ENCODE data around the gene CAMKV. TPM values are rescaled to one million over a fixed set of nuclear protein-coding genes. Genes with fewer than 3 reads are reported as not detected.

The CAMKV gene
- total and polyA plus RNA-seq, 2 experiments from 2014 or later, result 2.7 to 3.5 TPM

DNA sequence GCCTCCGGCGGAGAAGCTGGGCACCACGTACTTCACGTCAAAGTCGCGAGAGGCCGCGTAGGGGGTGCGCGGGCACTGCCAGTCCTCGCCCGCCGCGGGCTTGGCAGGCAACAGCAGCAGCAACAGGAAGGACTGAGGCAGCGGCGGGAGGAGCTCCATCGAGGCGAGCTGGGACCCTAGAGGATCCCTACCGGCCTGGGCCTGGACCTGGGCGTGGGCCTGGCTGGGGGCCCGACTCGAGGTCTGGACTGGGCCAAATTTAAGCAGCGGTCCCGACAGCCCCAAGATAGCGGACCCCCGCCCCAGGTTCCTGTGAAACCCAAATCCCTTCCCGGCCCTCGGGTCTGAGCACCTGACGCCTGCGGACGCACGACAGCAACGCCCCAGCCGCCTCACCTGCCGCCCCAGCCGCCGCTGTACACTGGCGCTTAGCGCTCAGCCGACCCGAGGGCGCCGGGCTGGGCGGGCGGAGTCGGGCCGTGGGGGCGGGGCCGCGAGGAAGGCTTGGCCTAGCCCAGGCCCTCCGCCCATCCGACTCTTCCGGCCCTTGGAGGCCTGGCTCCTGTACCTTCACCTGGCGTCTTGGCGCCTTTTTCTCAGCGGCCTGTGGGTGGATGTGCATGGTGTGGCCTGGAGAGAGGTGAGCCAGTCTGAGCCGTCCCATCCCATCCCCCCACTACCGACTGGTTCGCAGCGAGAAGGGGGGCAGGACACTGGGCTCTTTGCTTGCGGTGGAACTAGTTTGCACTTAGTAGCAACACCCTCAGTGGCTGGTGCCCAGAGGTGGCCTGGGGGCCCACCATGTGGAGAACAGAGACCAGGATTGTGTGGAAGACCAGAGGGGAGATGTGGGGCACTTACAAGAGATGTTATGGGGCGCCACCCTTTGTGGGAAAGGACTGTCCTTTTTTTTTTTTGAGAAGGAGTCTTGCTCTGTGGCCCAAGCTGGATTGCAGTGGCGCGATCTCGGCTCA is 34.0 kb upstream of the CAMKV start, which contains the start of gene MST1R:
TSS of gene MST1R (minus strand) at position 423 of the 974 bp plus-strand sequence. CDS start at position 159, 264 bp downstream.
- peak within 1 kb of the TSS; percentile 54 for H3K27ac ChIP-seq
- 53% methylated on average over 47 of the region's 65 CpGs for WGBS (ENCODE audit: low lambda C conversion rate, missing lambda C conversion rate)
- H3K4me3 ChIP-seq, result no peak within 1 kb of the TSS
- H3K27me3 ChIP-seq, result no peaks in the 10 kb centered on the region
- H2AFZ ChIP-seq, result no peak within 1 kb of the TSS
- H3K79me2 ChIP-seq, result no peaks in the 10 kb centered on the region
- no peaks in the 10 kb centered on the region for H3K36me3 ChIP-seq (replicated peaks; ENCODE audit: insufficient read depth, low read depth)
- H3K9me2 ChIP-seq (replicated peaks; ENCODE audit: insufficient read depth), result no peaks in the 10 kb centered on the region
- H3K9me3 ChIP-seq (ENCODE audit: low read depth), result no peaks in the 10 kb centered on the region
- no peak for TF ChIP-seq EZH2 (IDR thresholded peaks at IDR 0.05; ENCODE audit: borderline replicate concordance)
- no peak for TF ChIP-seq EZH2phosphoT487 (IDR thresholded peaks at IDR 0.05; ENCODE audit: low read depth, severe bottlenecking, unreplicated experiment)
- TF ChIP-seq, protein P1, sequence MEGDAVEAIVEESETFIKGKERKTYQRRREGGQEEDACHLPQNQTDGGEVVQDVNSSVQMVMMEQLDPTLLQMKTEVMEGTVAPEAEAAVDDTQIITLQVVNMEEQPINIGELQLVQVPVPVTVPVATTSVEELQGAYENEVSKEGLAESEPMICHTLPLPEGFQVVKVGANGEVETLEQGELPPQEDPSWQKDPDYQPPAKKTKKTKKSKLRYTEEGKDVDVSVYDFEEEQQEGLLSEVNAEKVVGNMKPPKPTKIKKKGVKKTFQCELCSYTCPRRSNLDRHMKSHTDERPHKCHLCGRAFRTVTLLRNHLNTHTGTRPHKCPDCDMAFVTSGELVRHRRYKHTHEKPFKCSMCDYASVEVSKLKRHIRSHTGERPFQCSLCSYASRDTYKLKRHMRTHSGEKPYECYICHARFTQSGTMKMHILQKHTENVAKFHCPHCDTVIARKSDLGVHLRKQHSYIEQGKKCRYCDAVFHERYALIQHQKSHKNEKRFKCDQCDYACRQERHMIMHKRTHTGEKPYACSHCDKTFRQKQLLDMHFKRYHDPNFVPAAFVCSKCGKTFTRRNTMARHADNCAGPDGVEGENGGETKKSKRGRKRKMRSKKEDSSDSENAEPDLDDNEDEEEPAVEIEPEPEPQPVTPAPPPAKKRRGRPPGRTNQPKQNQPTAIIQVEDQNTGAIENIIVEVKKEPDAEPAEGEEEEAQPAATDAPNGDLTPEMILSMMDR (IDR thresholded peaks at IDR 0.05; ENCODE audit: poor library complexity), result no peak
- peak; percentile 92 for DNase-seq (ENCODE audit: low spot score)
- H3K4me2 ChIP-seq, result peak within 1 kb of the TSS; percentile 67
- H3K4me1 ChIP-seq (ENCODE audit: insufficient read depth), result peaks cover 42% of the 10 kb centered on the region
- H4K20me1 ChIP-seq (ENCODE audit: insufficient read depth, poor library complexity, severe bottlenecking), result no peaks in the 10 kb centered on the region

DNA sequence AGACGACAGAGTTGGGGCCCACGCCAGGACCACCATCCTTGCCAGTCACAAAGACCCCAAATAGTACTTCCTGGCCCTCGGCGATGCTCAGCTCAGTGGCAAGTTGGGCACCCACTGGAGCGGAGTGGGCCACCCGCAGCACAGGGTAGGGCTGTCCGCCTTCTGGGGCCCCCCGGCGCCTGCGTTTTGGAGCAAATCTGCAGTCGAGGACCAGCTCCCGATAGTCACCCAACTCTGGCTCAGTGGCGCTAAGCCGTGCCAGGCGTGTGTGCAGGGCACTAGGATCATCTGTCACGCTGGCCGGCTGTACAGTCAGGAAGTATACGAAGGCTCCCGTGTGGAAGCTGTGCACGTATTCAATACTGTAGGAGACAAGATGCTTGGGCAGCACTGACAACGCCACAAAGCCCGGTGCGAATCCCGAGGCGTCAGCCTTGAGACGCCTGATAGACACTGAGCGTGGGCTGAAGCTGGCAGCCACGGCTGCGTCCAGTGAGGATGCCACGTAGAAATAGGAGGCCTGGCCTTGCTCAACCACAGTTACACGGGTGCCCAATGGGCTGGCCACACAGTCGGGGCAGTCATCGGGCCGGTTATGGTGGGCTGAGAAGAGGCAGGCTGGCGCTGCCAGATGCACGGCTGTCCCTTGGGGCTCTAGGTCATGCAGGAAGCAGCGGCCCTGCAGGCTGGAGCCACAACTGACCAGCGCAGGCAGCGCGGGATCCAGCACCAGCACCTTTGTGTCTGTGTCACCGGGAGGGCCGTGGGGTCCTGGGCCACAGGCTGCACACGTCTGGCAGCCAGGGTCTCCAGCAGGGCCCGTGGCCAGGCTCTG is 33.0 kb upstream of the CAMKV start:
- Histone ChIP-seq H3K4me3 (no peak overlapping the region), H3K36me3 (replicated peaks; ENCODE audit: insufficient read depth, low read depth) (no peaks in the 10 kb centered on the region), H3K9me2 (replicated peaks; ENCODE audit: insufficient read depth) (no peaks in the 10 kb centered on the region), H2AFZ (no peak overlapping the region), H3K9me3 (ENCODE audit: low read depth) (no peaks in the 10 kb centered on the region), H3K4me1 (ENCODE audit: insufficient read depth) (peaks cover 36% of the 10 kb centered on the region), H3K4me2 (peak overlapping the region; percentile 67), H4K20me1 (ENCODE audit: insufficient read depth, poor library complexity, severe bottlenecking) (no peaks in the 10 kb centered on the region), H3K79me2 (no peaks in the 10 kb centered on the region), H3K27me3 (no peaks in the 10 kb centered on the region), H3K27ac (no peak overlapping the region)
- TF ChIP-seq EZH2 (IDR thresholded peaks at IDR 0.05; ENCODE audit: borderline replicate concordance) (no peak), EZH2phosphoT487 (IDR thresholded peaks at IDR 0.05; ENCODE audit: low read depth, severe bottlenecking, unreplicated experiment) (no peak)
- TF ChIP-seq, protein P1 (IDR thresholded peaks at IDR 0.05; ENCODE audit: poor library complexity), result no peak
- WGBS (ENCODE audit: low lambda C conversion rate, missing lambda C conversion rate), result 95% methylated on average over 44 of the region's 44 CpGs
- no peak for DNase-seq (ENCODE audit: low spot score)

DNA sequence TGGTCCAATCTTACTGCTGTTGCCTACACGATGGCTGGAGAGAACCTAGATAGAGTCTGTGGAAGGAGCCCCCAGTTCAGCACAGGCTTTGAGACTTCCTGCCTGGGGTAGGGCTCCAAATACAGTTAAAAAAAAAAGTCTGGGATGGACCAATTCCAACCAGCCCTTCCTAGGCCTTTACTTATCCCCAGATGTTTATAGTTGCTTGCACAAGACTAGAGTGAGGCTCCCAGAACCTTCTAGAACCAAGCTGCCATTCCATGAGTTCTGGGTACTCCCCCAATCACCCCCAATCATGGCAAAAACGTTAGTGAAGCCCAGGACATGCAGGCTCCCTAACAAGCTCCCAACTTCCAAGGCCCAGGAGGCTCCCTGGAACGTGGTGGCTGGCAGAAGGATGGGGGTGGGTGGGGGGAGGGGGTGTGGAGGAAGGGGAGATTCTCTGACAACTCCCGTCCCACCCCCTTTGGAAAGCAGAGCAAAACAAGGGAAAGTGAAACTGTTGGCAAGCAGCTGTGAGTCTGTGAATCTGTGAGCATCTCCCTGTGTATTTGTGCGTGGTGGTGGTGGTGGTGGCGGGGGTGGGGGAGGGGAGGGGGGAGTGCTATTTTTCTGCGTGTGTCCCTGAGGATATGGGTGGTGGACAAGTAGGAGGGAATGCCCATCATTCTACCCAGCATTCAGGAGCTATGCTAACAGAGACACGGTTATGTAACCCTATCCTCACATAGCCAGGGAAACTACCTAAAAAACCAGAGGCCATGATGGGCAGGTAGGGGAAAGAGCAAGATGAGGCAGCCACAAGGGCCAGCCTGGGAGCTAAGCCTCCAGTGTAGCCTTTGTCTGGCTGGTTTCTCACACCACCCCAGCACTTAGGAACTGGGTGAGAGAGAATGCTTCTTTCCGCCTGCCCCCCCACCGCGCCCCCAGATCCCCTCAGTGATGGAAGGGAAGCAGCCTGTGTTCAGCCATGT is 31.9 kb upstream of the CAMKV start:
- Histone ChIP-seq H3K79me2 (no peaks in the 10 kb centered on the region), H3K9me2 (replicated peaks; ENCODE audit: insufficient read depth) (no peaks in the 10 kb centered on the region), H3K4me2 (peak overlapping the region; percentile 45), H3K9me3 (ENCODE audit: low read depth) (no peaks in the 10 kb centered on the region), H4K20me1 (ENCODE audit: insufficient read depth, poor library complexity, severe bottlenecking) (no peaks in the 10 kb centered on the region), H3K27me3 (no peaks in the 10 kb centered on the region), H2AFZ (no peak overlapping the region), H3K4me3 (no peak overlapping the region), H3K27ac (peak overlapping the region; percentile 87), H3K36me3 (replicated peaks; ENCODE audit: insufficient read depth, low read depth) (no peaks in the 10 kb centered on the region), H3K4me1 (ENCODE audit: insufficient read depth) (peaks cover 33% of the 10 kb centered on the region)
- TF ChIP-seq EZH2 (IDR thresholded peaks at IDR 0.05; ENCODE audit: borderline replicate concordance) (no peak), EZH2phosphoT487 (IDR thresholded peaks at IDR 0.05; ENCODE audit: low read depth, severe bottlenecking, unreplicated experiment) (no peak)
- TF ChIP-seq, protein P1 (IDR thresholded peaks at IDR 0.05; ENCODE audit: poor library complexity), result no peak
- no peak for DNase-seq (ENCODE audit: low spot score)
- 65% methylated on average over 11 of the region's 11 CpGs for WGBS (ENCODE audit: low lambda C conversion rate, missing lambda C conversion rate)
